SU-DHL-6 (cell line): ENCODE measurements around the gene KL.

Experiments used
- H2AFZ ChIP-seq: fragments of 200-600 bp; sonication (generic); 2 replicates; pipeline ENCODE4 v1.6.1; 2014; ENCODE audit warnings: low read depth, mild to moderate bottlenecking, moderate library complexity, mixed read lengths, antibody characterized with exemption, low read length; ENCODE audit not compliant: severe bottlenecking
- H3F3A ChIP-seq: fragments of 200-600 bp; shearing (Covaris generic); 2 replicates; pipeline ENCODE4 v1.6.0; 2016; ENCODE audit warnings: antibody characterized with exemption, mild to moderate bottlenecking; ENCODE audit not compliant: insufficient read depth
- H3K27ac ChIP-seq: fragments of 200-600 bp; sonication (generic); 2 replicates; pipeline ENCODE4 v1.5.1; 2016; ENCODE audit warnings: low read depth, mild to moderate bottlenecking, low read length, moderate library complexity, mixed read lengths
- H3K27me3 ChIP-seq: fragments of 200-600 bp; sonication (generic), shearing (Covaris generic); 2 replicates; pipeline ENCODE4 v1.6.0; 2014; ENCODE audit warnings: mild to moderate bottlenecking, low read length
- H3K36me3 ChIP-seq: fragments of 200-600 bp; sonication (generic); 2 replicates; pipeline ENCODE4 v1.6.1; 2014; ENCODE audit warnings: mild to moderate bottlenecking, low read length, mixed read lengths
- H3K4me2 ChIP-seq: fragments of 300-600, 200-600 bp; shearing (Covaris generic), sonication (generic); 2 replicates; pipeline ENCODE4 v1.6.0; 2014; ENCODE audit warnings: low read length, low read depth, mild to moderate bottlenecking; ENCODE audit not compliant: poor library complexity, severe bottlenecking
- H3K4me3 ChIP-seq: fragments of 200-600 bp; sonication (generic); 2 replicates; pipeline ENCODE4 v1.5.1; 2014; ENCODE audit warnings: antibody characterized with exemption, low read length, mild to moderate bottlenecking, mixed read lengths; ENCODE audit not compliant: insufficient read depth, poor library complexity, severe bottlenecking
- H3K79me2 ChIP-seq: fragments of 200-600 bp; sonication (generic); 2 replicates; pipeline ENCODE4 v1.6.1; 2014; ENCODE audit warnings: mild to moderate bottlenecking, low read length, moderate library complexity; ENCODE audit not compliant: insufficient read depth
- H3K9ac ChIP-seq: fragments of 200-600 bp; sonication (generic); 2 replicates; pipeline ENCODE4 v1.7.0; 2014; ENCODE audit warnings: mild to moderate bottlenecking, low read length
- H3K9me2 ChIP-seq: fragments of 200-600 bp; sonication (generic); replicated peaks from 2 replicates; pipeline ENCODE4 v1.6.1; 2014; ENCODE audit warnings: low read length; ENCODE audit not compliant: insufficient read depth
- H3K9me3 ChIP-seq: fragments of 200-600 bp; sonication (generic); 2 replicates; pipeline ENCODE4 v1.6.1; 2014; ENCODE audit warnings: low read length, mixed read lengths; ENCODE audit not compliant: insufficient read depth
- H4K20me1 ChIP-seq: fragments of 200-600 bp; sonication (generic); 2 replicates; pipeline ENCODE4 v1.6.1; 2014; ENCODE audit warnings: low read depth, mild to moderate bottlenecking, antibody characterized with exemption, low read length, moderate library complexity, mixed read lengths
- CTCF ChIP-seq: fragments of 200-600 bp; sonication (generic); IDR thresholded peaks from one replicate; pipeline ENCODE4 v1.5.1; 2017; ENCODE audit warnings: antibody characterized with exemption, mild to moderate bottlenecking, low read length, moderate library complexity; ENCODE audit not compliant: insufficient read depth, poor library complexity, severe bottlenecking
- EZH2phosphoT487 ChIP-seq: fragments of 200-600 bp; sonication (generic), shearing (Covaris generic); conservative IDR thresholded peaks from 2 replicates; pipeline ENCODE4 v1.6.1; 2018; ENCODE audit warnings: mild to moderate bottlenecking, antibody characterized with exemption, low read length, moderate library complexity, mixed read lengths

The KL gene

GRCh38 chr13:33017323-33017929 lies 1.2 kb downstream of the KL start:
- Histone ChIP-seq H3K36me3 (no peaks in the 10 kb centered on the region), H3K9ac (no peak overlapping the region), H3K79me2 (no peaks in the 10 kb centered on the region), H3K27me3 (no peaks in the 10 kb centered on the region), H3F3A (no peaks in the 10 kb centered on the region), H2AFZ (no peak overlapping the region), H3K4me3 (no peak overlapping the region), H4K20me1 (no peaks in the 10 kb centered on the region), H3K4me2 (no peak overlapping the region), H3K27ac (no peak overlapping the region), H3K9me2 (no peaks in the 10 kb centered on the region), H3K9me3 (no peaks in the 10 kb centered on the region)
- TF ChIP-seq EZH2phosphoT487 (no peak), CTCF (no peak)

GRCh38 chr13:33018886-33019285 lies 2.7 kb downstream of the KL start:
- no peak for TF ChIP-seq CTCF
- no peak for TF ChIP-seq EZH2phosphoT487
- H3K27ac ChIP-seq: no peak overlapping the region
- H3F3A ChIP-seq: no peaks in the 10 kb centered on the region
- no peak overlapping the region for H3K4me3 ChIP-seq
- H3K9me2 ChIP-seq: no peaks in the 10 kb centered on the region
- H3K79me2 ChIP-seq: no peaks in the 10 kb centered on the region
- no peak overlapping the region for H3K9ac ChIP-seq
- H3K36me3 ChIP-seq: no peaks in the 10 kb centered on the region
- H3K4me2 ChIP-seq: no peak overlapping the region
- no peaks in the 10 kb centered on the region for H3K27me3 ChIP-seq
- no peaks in the 10 kb centered on the region for H3K9me3 ChIP-seq
- H2AFZ ChIP-seq: no peak overlapping the region
- H4K20me1 ChIP-seq: no peaks in the 10 kb centered on the region

GRCh38 chr13:33022986-33023385 lies 6.8 kb downstream of the KL start:
- no peak overlapping the region for H3K4me2 ChIP-seq
- no peaks in the 10 kb centered on the region for H4K20me1 ChIP-seq
- H3K27me3 ChIP-seq: no peaks in the 10 kb centered on the region
- H3K36me3 ChIP-seq: no peaks in the 10 kb centered on the region
- no peak overlapping the region for H3K9ac ChIP-seq
- TF ChIP-seq CTCF (no peak), EZH2phosphoT487 (no peak)
- H3K9me2 ChIP-seq: no peaks in the 10 kb centered on the region
- H3K4me3 ChIP-seq: no peak overlapping the region
- no peak overlapping the region for H2AFZ ChIP-seq
- H3K27ac ChIP-seq: no peak overlapping the region
- H3K9me3 ChIP-seq: no peaks in the 10 kb centered on the region
- H3K79me2 ChIP-seq: no peaks in the 10 kb centered on the region
- no peaks in the 10 kb centered on the region for H3F3A ChIP-seq
